GM23338 (cell line): ENCODE results near the gene NFIA.

Experiments used
- CREB1 ChIP-seq: fragments of 250-450 bp; sonication (Bioruptor Pico); IDR thresholded peaks from 2 replicates; pipeline ENCODE4 v1.5.0; 2020; ENCODE audit warnings: low read depth, mild to moderate bottlenecking, moderate library complexity
- ETS1 ChIP-seq: IDR thresholded peaks from 2 replicates; pipeline ENCODE4 v1.6.1; 2016; ENCODE audit warnings: antibody characterized with exemption
- EZH2 ChIP-seq: fragments of 200-600 bp; sonication (generic); IDR thresholded peaks from one replicate; pipeline ENCODE4 v1.8.0; 2017; ENCODE audit warnings: antibody characterized with exemption, mild to moderate bottlenecking, low read depth; ENCODE audit not compliant: unreplicated experiment
- EZH2phosphoT487 ChIP-seq: fragments of 200-600 bp; sonication (generic); IDR thresholded peaks from one replicate; pipeline ENCODE4 v1.8.1; 2018; ENCODE audit warnings: antibody characterized with exemption; ENCODE audit not compliant: unreplicated experiment
- JUNB ChIP-seq: IDR thresholded peaks from one replicate; pipeline ENCODE4 v1.6.1; 2016; ENCODE audit warnings: antibody characterized with exemption; ENCODE audit not compliant: unreplicated experiment
- POLR2AphosphoS5 ChIP-seq: IDR thresholded peaks from 2 replicates; pipeline ENCODE4 v1.6.1; 2016; ENCODE audit warnings: antibody characterized with exemption, low read depth
- TF ChIP-seq, protein P1 (sequence below): IDR thresholded peaks from one replicate; pipeline ENCODE4 v1.6.1; 2018; ENCODE audit warnings: antibody characterized with exemption; ENCODE audit not compliant: unreplicated experiment
- TF ChIP-seq, protein P2 (sequence below), 2 experiments: fragments of 200-600 bp in 1 of 2; sonication (generic) in 1 of 2; conservative IDR thresholded peaks; 2 replicates each; pipeline versions ENCODE4 v1.5.1 to v1.6.1; 2016 to 2017; ENCODE audit warnings: antibody characterized with exemption in 2 of 2, low read depth in 2 of 2, mild to moderate bottlenecking in 2 of 2, moderate library complexity in 1 of 2

DNA sequence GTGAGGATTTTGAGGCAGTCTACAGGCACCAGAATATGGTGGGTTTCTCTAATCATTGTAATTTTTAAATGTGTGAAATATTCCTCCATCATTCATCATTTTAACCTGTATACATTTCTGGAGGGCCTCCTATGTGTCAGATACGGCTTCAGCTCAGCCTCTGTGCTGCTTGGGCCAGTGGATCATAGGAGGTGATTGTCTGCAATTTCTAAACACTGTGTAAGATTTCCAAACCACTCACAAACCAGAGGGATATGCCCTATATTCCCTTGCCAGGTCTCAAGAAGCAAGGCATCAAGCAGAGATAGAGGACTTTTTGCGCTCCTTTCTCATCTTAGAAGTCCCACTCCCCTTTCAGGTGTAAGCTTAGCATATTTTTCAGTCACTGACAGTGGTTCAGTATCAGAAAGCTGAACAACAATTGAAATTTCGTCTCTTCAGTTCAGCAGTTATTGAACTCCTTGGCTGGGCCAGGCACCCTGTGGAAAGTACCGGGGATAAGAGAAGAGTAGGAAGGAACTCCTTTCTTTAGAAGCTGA is 190.9 kb downstream of the NFIA start:
- TF ChIP-seq, protein P1, sequence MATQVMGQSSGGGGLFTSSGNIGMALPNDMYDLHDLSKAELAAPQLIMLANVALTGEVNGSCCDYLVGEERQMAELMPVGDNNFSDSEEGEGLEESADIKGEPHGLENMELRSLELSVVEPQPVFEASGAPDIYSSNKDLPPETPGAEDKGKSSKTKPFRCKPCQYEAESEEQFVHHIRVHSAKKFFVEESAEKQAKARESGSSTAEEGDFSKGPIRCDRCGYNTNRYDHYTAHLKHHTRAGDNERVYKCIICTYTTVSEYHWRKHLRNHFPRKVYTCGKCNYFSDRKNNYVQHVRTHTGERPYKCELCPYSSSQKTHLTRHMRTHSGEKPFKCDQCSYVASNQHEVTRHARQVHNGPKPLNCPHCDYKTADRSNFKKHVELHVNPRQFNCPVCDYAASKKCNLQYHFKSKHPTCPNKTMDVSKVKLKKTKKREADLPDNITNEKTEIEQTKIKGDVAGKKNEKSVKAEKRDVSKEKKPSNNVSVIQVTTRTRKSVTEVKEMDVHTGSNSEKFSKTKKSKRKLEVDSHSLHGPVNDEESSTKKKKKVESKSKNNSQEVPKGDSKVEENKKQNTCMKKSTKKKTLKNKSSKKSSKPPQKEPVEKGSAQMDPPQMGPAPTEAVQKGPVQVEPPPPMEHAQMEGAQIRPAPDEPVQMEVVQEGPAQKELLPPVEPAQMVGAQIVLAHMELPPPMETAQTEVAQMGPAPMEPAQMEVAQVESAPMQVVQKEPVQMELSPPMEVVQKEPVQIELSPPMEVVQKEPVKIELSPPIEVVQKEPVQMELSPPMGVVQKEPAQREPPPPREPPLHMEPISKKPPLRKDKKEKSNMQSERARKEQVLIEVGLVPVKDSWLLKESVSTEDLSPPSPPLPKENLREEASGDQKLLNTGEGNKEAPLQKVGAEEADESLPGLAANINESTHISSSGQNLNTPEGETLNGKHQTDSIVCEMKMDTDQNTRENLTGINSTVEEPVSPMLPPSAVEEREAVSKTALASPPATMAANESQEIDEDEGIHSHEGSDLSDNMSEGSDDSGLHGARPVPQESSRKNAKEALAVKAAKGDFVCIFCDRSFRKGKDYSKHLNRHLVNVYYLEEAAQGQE: no peak
- TF ChIP-seq POLR2AphosphoS5: no peak
- TF ChIP-seq, protein P2, sequence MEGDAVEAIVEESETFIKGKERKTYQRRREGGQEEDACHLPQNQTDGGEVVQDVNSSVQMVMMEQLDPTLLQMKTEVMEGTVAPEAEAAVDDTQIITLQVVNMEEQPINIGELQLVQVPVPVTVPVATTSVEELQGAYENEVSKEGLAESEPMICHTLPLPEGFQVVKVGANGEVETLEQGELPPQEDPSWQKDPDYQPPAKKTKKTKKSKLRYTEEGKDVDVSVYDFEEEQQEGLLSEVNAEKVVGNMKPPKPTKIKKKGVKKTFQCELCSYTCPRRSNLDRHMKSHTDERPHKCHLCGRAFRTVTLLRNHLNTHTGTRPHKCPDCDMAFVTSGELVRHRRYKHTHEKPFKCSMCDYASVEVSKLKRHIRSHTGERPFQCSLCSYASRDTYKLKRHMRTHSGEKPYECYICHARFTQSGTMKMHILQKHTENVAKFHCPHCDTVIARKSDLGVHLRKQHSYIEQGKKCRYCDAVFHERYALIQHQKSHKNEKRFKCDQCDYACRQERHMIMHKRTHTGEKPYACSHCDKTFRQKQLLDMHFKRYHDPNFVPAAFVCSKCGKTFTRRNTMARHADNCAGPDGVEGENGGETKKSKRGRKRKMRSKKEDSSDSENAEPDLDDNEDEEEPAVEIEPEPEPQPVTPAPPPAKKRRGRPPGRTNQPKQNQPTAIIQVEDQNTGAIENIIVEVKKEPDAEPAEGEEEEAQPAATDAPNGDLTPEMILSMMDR (conservative IDR thresholded peaks at IDR 0.05; ENCODE audit: low read depth in 2 of 2): no peak
- TF ChIP-seq EZH2: no peak
- no peak for TF ChIP-seq ETS1
- no peak for TF ChIP-seq EZH2phosphoT487
- no peak for TF ChIP-seq CREB1 (CRISPR knock-in tag)
- TF ChIP-seq JUNB: no peak
